ENCODE measurements around the gene SCN2B.

DNA sequence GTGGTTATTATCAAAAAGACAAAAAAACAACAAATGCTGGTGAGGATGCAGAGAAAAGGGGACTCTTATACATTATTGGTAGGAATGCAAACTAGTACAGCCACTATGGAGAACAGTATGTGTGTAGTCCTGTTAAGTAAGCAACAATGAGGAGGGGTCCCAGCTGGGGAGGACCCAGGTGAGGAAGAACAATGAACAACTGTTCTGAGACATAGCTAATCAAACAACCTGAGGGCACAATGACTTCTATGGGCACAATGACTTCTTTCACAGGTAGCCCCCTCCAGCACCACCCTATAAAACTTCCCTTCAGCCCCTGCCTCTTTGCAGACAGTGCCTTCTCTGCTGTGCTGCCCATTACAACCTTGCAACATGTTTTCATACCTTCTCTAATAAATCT lies 42.8 kb upstream of the SCN2B start:
- TF ChIP-seq, protein P1, sequence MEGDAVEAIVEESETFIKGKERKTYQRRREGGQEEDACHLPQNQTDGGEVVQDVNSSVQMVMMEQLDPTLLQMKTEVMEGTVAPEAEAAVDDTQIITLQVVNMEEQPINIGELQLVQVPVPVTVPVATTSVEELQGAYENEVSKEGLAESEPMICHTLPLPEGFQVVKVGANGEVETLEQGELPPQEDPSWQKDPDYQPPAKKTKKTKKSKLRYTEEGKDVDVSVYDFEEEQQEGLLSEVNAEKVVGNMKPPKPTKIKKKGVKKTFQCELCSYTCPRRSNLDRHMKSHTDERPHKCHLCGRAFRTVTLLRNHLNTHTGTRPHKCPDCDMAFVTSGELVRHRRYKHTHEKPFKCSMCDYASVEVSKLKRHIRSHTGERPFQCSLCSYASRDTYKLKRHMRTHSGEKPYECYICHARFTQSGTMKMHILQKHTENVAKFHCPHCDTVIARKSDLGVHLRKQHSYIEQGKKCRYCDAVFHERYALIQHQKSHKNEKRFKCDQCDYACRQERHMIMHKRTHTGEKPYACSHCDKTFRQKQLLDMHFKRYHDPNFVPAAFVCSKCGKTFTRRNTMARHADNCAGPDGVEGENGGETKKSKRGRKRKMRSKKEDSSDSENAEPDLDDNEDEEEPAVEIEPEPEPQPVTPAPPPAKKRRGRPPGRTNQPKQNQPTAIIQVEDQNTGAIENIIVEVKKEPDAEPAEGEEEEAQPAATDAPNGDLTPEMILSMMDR (IDR thresholded peaks at IDR 0.05), result no peak
- TF ChIP-seq CREB1 (CRISPR knock-in tag; IDR thresholded peaks at IDR 0.05) (no peak), TEAD4 (CRISPR knock-in tag; IDR thresholded peaks at IDR 0.05) (no peak), ZNF232 (CRISPR knock-in tag; IDR thresholded peaks at IDR 0.05) (no peak), TP53 (CRISPR knock-in tag; IDR thresholded peaks at IDR 0.05) (no peak), NFYB (CRISPR knock-in tag; conservative IDR thresholded peaks at IDR 0.05; ENCODE audit: low read depth) (no peak), ATF2 (CRISPR knock-in tag; IDR thresholded peaks at IDR 0.05; ENCODE audit: borderline replicate concordance, low read depth) (no peak), ZBTB43 (CRISPR knock-in tag; IDR thresholded peaks at IDR 0.05) (no peak), STAT6 (CRISPR knock-in tag; conservative IDR thresholded peaks at IDR 0.05; ENCODE audit: low read depth) (no peak), ZNF512 (CRISPR knock-in tag; IDR thresholded peaks at IDR 0.05; ENCODE audit: borderline replicate concordance) (no peak)
- TF ChIP-seq, protein P2, sequence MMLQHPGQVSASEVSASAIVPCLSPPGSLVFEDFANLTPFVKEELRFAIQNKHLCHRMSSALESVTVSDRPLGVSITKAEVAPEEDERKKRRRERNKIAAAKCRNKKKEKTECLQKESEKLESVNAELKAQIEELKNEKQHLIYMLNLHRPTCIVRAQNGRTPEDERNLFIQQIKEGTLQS (CRISPR knock-in tag; conservative IDR thresholded peaks at IDR 0.05), result no peak
- TF ChIP-seq, protein P3, sequence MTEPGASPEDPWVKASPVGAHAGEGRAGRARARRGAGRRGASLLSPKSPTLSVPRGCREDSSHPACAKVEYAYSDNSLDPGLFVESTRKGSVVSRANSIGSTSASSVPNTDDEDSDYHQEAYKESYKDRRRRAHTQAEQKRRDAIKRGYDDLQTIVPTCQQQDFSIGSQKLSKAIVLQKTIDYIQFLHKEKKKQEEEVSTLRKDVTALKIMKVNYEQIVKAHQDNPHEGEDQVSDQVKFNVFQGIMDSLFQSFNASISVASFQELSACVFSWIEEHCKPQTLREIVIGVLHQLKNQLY (CRISPR knock-in tag; IDR thresholded peaks at IDR 0.05), result no peak
- TF ChIP-seq, protein P4, sequence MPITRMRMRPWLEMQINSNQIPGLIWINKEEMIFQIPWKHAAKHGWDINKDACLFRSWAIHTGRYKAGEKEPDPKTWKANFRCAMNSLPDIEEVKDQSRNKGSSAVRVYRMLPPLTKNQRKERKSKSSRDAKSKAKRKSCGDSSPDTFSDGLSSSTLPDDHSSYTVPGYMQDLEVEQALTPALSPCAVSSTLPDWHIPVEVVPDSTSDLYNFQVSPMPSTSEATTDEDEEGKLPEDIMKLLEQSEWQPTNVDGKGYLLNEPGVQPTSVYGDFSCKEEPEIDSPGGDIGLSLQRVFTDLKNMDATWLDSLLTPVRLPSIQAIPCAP (CRISPR knock-in tag; IDR thresholded peaks at IDR 0.05), result no peak

All from WTC11 (cell line).